ENCODE results near the gene KDM6B. TPM values are rescaled to one million over a fixed set of nuclear protein-coding genes. Genes with fewer than 3 reads are reported as not detected.

The KDM6B gene
- polyA plus RNA-seq, 4 donors, result 14.6 to 35.4 (median 26.1) TPM

GRCh38 chr17:7849130-7849750, 15.2 kb downstream of the KDM6B start:
- DNase-seq (ENCODE audit: low read depth in 4 of 4, low spot score in 2 of 4), result no peak

DNA sequence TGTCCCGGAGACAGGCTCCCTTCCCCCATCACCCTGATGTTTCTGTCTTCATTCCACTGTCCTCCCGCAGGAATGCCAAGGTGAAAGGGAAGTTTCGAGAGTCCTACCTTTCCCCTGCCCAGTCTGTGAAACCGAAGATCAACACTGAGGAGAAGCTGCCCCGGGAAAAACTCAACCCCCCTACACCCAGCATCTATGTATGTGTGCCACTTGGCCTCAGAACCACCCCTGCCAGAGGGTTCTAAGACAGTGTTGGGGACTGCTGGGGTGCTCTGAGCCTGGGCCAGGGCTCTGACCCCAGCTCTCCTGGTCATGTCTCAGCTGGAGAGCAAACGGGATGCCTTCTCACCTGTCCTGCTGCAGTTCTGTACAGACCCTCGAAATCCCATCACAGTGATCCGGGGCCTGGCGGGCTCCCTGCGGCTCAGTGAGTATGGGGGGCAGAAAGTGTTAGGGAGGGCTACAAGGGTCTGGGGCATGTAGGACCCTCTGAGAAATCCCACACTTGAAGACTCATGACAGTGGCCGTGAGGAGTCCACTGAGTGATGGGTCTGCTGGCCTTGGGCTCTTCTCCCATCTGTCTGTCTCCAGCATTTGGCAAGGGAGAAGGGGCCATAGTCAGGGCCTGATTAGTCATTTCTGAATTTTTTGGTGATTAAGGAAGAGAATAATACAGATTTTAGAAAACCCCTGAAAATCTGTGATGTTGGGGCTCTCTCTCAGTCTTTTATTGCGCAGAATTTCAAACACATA, 15.9 kb downstream of the KDM6B start:
- no peak for DNase-seq (ENCODE audit: low read depth in 4 of 4, low spot score in 2 of 4)

GRCh38 chr17:7850701-7851437, 16.9 kb downstream of the KDM6B start:
- no peak for DNase-seq (ENCODE audit: low read depth in 4 of 4, low spot score in 2 of 4)

DNA sequence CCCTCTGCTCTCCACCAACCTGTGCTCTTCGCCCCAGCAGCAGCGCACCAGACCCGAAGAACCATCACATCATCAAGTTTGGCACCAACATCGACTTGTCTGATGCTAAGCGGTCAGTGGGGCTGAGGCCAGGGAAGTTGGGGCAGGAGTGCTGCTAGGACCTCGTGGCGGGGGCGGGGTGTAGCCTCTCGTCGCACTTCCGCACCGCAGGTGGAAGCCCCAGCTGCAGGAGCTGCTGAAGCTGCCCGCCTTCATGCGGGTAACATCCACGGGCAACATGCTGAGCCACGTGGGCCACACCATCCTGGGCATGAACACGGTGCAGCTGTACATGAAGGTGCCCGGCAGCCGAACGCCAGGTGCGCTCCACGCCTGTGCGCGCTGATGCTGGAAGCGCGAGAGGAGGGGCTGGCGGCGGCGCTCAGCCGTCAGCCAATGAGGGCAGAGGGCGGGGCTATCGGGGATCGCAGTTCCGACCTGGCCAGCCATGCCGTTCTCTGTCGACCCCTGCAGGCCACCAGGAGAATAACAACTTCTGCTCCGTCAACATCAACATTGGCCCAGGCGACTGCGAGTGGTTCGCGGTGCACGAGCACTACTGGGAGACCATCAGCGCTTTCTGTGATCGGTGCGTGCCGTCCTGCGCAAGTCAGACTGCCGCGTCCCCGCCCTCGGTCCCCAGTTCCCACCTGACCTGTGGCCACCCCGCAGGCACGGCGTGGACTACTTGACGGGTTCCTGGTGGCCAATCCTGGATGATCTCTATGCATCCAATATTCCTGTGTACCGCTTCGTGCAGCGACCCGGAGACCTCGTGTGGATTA, 17.6 kb downstream of the KDM6B start:
- peak in 2 of 4 donors; percentile 41 to 85 for DNase-seq (ENCODE audit: low read depth in 4 of 4, low spot score in 2 of 4)

- DNase-seq (ENCODE audit: low read depth in 4 of 4, low spot score in 2 of 4), result no peak
These were observed 18.2 kb downstream of the KDM6B start for GRCh38 chr17:7852262-7852670.

- no peak for DNase-seq (ENCODE audit: low read depth in 4 of 4, low spot score in 2 of 4)
These were observed 19.1 kb downstream of the KDM6B start for GRCh38 chr17:7852919-7853690.

- no peak for DNase-seq (ENCODE audit: low read depth in 4 of 4, low spot score in 2 of 4)
These were observed 19.6 kb downstream of the KDM6B start for GRCh38 chr17:7853691-7854038.

GRCh38 chr17:7854078-7854777, 20.2 kb downstream of the KDM6B start:
- no peak for DNase-seq (ENCODE audit: low read depth in 4 of 4, low spot score in 2 of 4)

GRCh38 chr17:7854851-7855659, 21.0 kb downstream of the KDM6B start, which contains the start of gene TMEM88:
TMEM88 (plus strand) TSS chr17:7855066; CDS start chr17:7855075, 9 bp downstream.
- DNase-seq (ENCODE audit: low read depth in 4 of 4, low spot score in 2 of 4), result no peak

DNA sequence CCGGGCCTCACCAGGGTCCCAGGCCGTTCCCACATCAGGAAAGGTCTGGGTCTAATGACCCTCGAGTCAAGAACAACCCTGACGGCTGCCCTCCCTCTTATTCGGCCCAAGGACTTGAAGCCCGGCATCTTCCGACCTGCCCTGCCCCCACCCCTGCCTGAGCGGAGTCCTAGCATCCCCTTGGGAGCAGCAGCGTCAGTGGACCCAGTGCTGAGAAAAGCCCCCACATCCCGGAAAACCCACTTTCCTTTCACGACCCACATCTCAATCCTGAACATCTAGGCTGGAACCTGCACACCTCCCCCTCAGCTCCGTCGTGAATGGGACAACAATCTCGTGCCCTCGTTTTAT, 21.6 kb downstream of the KDM6B start:
- DNase-seq (ENCODE audit: low read depth in 4 of 4, low spot score in 2 of 4), result no peak

DNA sequence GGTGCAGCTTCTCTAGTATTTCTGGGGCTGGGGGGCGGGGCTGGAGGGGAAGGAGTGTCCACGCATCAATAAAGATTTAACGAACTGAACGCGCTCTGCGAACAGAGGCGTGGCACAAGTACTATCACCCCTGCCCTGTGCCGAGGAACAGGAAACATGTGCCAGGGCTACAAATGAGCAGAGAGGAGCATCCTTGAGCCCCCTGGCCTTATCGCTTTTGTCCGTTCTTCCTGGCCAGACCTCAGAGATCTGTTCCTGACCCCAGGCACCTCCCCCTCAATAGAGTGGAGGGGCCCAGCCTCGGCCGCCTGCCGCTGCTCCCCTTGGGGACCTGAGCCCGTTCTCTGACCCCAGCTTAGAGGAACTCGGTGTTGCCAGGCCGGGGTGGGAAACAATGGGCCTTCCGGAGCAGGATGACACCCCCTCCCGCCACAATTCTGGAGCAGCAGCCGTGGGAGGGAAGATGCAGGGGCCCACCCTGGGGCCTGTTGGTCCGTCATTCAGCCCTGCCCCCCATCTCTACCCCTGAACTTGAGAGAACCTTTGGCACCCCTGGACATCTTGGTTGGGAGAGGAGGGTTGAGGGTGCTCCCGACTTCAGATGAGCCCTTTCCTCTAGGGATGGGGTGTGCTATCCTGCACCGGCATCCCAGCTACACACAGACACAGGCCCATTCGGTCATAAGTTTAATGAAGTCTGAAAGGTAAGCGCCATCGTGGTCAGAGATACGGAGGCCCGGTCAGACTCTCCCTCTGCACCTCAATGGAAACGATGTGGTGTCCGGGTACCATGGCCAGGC, 22.2 kb downstream of the KDM6B start:
- peak in 1 of 4 donors; percentile 28 for DNase-seq (ENCODE audit: low read depth in 4 of 4, low spot score in 2 of 4)

DNA sequence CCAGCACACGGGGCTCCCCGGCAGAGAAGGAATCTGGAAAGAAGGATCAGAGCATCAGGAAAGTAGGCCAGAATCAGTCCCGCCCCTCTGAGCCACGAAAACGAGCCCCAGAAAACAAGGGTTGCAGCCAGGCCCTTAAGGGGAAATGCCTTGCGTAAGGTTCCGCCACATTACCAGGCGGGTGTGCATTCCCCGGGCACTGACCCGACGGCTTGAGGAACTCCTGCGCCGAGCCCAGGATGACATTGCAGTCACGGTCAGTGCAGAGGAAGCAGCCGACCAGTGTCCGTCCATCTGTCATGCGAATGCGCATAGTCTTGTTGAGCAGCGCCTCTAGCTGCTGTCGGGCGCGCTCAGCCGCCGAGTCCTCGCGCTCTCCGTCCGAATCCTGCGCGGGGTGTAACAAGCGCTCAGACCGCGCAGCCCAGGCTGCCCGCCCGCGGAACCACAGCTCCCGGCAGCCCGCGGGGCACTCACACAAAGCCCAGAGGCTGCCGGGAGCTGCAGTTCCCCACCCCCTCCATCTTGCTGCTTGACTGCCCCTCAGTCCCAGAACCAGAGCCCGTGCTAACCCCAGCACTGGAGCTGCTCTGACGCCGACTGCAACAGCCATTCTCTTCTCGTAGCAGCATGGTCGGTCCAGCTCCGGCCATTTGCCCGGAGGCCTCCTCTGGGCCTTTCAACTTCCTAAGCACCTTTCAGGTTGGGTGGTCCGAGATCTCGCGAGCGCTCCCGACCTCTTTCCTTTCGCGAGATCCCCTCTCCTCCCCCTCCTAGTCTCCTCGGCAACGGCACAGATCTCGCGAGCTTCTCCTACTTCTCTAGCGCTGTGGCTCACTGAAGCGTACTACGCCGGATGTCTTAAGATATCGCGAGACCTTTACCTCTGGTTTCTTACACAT, 23.0 kb downstream of the KDM6B start, which contains the start of gene NAA38:
TSS of gene NAA38 (minus strand) at position 749 of the 902 bp plus-strand sequence. CDS start at position 653, 96 bp downstream.
- DNase-seq (ENCODE audit: low read depth in 4 of 4, low spot score in 2 of 4), result peak; percentile 99 to 100 (median 99)

GRCh38 chr17:7857713-7858521, 23.9 kb downstream of the KDM6B start, which contains the start of gene CYB5D1:
CYB5D1 (plus strand) TSS chr17:7858003; CDS start chr17:7858135, 132 bp downstream.
- DNase-seq (ENCODE audit: low read depth in 4 of 4, low spot score in 2 of 4), result peak in 2 of 4 donors; percentile 93 to 98

GRCh38 chr17:7858522-7858810, 24.4 kb downstream of the KDM6B start:
- DNase-seq (ENCODE audit: low read depth in 4 of 4, low spot score in 2 of 4), result no peak

DNA sequence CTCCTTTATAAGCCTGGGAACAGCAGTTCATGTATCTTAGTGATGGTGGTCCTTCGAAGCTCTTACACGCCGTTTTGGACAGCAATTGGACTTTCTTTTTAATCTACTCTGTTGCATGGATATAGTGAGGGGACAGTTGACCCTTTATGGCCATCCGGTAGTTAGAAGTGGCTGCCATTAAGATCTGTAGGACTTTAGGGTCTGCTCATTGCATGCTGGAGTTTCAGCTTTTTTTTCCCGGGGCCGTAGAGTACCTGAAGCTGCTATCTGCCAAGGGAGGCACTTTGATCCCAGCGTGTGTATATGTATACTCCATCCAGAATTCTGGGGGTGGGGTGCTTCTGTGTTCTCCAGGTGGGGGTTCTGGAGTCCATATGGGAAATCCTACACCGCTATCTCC, 25.0 kb downstream of the KDM6B start:
- DNase-seq (ENCODE audit: low read depth in 4 of 4, low spot score in 2 of 4), result no peak

Data from left renal cortex interstitium (tissue), 4 donors.